PFSK-1 (cell line): ENCODE results near the gene ATP8B1.

Source experiments
- POLR2AphosphoS5 ChIP-seq: IDR thresholded peaks from 2 replicates; pipeline ENCODE4 v1.6.1; 2012; ENCODE audit warnings: low read depth, mild to moderate bottlenecking, control low read depth, low read length, moderate library complexity
- TAF1 ChIP-seq: IDR thresholded peaks from 2 replicates; pipeline ENCODE4 v1.6.1; 2012; ENCODE audit warnings: low read length, control low read depth, borderline replicate concordance; ENCODE audit not compliant: insufficient read depth

GRCh38 chr18:57841568-57841967, 38.5 kb upstream of the ATP8B1 start:
- TF ChIP-seq TAF1: no peak
- TF ChIP-seq POLR2AphosphoS5: no peak
